GM10248 (cell line): ENCODE data around the gene FRRS1L.

Experiments
- CTCF ChIA-PET: fragments of 300-600 bp; sonication (Branson Sonifier 250); formaldehyde crosslinking; extraction: SDS; loops from one replicate; lab custom pipeline; 2021; ENCODE audit warnings: antibody characterized with exemption; lab: Yijun Ruan, JAX
- POLR2A ChIA-PET: fragments of 350-650 bp; sonication (Branson Sonifier 250); formaldehyde crosslinking; extraction: SDS; loops from one replicate; lab custom pipeline; 2020; ENCODE audit warnings: antibody characterized with exemption; lab: Yijun Ruan, JAX
- DNase-seq: peaks from one replicate; pipeline ENCODE4 v3.0.0; 2012; ENCODE audit errors: extremely low spot score
- TF ChIP-seq, protein P1 (sequence below): IDR thresholded peaks from 2 replicates; pipeline ENCODE4 v1.5.1; 2012; ENCODE audit warnings: mild to moderate bottlenecking, low read depth; ENCODE audit errors: extremely low read depth, missing control alignments, control extremely low read depth

Gene FRRS1L

DNA sequence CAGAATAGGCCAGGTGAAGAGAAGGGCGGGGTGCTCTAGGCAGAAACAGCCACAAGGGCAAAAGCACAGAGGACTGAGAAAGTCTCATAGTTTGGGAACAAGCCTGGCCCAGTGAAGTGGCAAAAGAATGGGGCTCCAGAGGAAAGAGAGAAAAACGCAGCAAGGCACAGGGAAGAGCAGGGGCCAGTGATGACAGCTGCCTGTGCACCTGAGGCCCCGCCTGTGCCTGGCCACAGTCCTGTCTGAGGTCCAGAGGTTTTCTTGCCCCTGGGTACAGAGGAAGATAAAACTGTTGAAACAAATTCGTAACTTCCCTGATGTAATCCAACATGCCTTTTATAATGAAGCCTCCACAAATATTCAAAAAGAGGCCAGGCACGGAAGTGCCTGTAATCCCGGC is 22.0 kb downstream of the FRRS1L start:
- TF ChIP-seq, protein P1, sequence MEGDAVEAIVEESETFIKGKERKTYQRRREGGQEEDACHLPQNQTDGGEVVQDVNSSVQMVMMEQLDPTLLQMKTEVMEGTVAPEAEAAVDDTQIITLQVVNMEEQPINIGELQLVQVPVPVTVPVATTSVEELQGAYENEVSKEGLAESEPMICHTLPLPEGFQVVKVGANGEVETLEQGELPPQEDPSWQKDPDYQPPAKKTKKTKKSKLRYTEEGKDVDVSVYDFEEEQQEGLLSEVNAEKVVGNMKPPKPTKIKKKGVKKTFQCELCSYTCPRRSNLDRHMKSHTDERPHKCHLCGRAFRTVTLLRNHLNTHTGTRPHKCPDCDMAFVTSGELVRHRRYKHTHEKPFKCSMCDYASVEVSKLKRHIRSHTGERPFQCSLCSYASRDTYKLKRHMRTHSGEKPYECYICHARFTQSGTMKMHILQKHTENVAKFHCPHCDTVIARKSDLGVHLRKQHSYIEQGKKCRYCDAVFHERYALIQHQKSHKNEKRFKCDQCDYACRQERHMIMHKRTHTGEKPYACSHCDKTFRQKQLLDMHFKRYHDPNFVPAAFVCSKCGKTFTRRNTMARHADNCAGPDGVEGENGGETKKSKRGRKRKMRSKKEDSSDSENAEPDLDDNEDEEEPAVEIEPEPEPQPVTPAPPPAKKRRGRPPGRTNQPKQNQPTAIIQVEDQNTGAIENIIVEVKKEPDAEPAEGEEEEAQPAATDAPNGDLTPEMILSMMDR: no peak
- POLR2A ChIA-PET: no interaction called here
- no peak for DNase-seq
- CTCF ChIA-PET: interaction anchor here (2.0 kb wide), 1 partner anchor 9 kb away, joined by 6 read pairs; no protein-coding TSS in a partner anchor

DNA sequence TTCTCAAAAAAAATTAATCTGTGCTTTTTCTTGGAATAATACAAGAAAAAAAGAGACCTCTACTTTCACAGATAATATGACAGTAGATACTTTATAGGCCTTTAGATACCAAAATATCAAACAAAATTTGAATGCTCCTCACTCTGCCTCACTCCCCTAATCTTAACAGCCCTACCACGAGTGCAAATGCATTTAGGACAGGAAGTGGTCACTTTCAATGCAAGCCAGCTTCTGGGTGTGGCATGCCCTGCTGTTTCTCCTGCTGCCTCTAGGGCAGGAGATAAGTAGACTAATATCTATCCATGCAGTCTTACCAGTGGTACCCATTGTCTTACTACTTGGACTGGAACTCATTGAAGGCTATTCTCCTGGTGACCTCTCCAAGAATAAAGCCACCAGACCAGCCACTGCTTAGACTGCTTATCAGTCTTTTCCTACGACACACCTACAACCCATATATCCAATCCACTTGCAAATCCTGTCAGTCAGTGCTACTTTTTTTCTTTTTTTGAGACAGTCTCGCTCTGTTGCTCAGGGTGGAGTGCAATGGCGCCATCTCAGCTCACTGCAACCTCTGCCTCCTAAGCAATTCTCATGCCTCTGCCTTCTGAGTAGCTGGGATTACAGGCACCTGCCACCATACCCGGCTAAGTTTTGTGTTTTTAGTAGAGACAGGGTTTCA is 23.0 kb downstream of the FRRS1L start:
- ChIA-PET CTCF (interaction anchor here (1.0 to 2.0 kb wide), 3 partner anchors 10 to 20 kb away, joined by 3 to 6 read pairs (median 4); no protein-coding TSS in a partner anchor), POLR2A (no interaction called here)
- peak; percentile 62 for DNase-seq
- TF ChIP-seq, protein P1: no peak

GRCh38 chr9:109141375-109141774 is 25.7 kb downstream of the FRRS1L start:
- TF ChIP-seq, protein P1: no peak
- DNase-seq: no peak
- CTCF ChIA-PET: no interaction called here
- POLR2A ChIA-PET: no interaction called here

DNA sequence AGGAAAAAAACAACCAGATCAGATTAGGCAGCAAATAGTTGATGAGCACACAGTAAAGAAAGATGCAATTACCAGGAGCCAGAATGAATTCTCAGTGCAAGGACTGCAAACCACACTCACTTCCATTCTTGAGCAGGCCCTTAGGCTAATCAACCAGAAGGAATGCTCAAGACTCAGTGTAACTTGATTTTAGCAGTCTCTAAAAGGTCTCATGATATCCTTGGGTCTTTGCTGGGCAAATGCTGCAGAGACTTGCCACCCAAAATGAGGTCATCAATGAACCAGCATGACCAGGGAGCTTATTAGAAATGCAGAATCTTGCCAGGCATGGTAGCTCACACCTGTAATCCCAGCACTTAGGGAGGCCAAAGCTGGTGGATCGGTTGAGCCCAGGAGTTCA is 27.2 kb downstream of the FRRS1L start:
- TF ChIP-seq, protein P1: no peak
- ChIA-PET POLR2A (no interaction called here), CTCF (interaction anchor here (1.2 to 1.6 kb wide), 3 partner anchors 15 to 330 kb away, joined by 3 to 7 read pairs (median 3); partner anchors contain the start of gene FRRS1L)

GRCh38 chr9:109138421-109138820 is 28.6 kb downstream of the FRRS1L start:
- TF ChIP-seq, protein P1: no peak
- ChIA-PET CTCF (interaction anchor here (1.3 to 1.6 kb wide), 2 partner anchors 10 to 14 kb away, joined by 4 to 7 read pairs; no protein-coding TSS in a partner anchor), POLR2A (no interaction called here)
- no peak for DNase-seq

More for the DNA sequence above, 27.2 kb downstream of the FRRS1L start:
- DNase-seq: no peak

- CTCF ChIA-PET: no interaction called here
- TF ChIP-seq, protein P1: no peak
- POLR2A ChIA-PET: no interaction called here
- no peak for DNase-seq
Observed at GRCh38 chr9:109134167-109134578, 32.9 kb downstream of the FRRS1L start.
